A549 (cell line): ENCODE measurements around the gene ASTL.

Experiments used
- RAD21 ChIP-seq, 2 experiments: fragments of >200 bp in 1 of 2; sonication (Bioruptor Twin) in 1 of 2; formaldehyde crosslinking in 1 of 2; IDR thresholded peaks in 1 of 2; conservative IDR thresholded peaks in 1 of 2; 2 replicates in 1 of 2; 3 replicates in 1 of 2; pipeline ENCODE4 v1.6.1; 2012 to 2018; ENCODE audit warnings: inconsistent platforms in 1 of 2
- TF ChIP-seq, protein P1 (sequence below): fragments of >200 bp; sonication (Bioruptor Twin); formaldehyde crosslinking; IDR thresholded peaks from 3 replicates; pipeline ENCODE4 v1.5.1; 2016

DNA sequence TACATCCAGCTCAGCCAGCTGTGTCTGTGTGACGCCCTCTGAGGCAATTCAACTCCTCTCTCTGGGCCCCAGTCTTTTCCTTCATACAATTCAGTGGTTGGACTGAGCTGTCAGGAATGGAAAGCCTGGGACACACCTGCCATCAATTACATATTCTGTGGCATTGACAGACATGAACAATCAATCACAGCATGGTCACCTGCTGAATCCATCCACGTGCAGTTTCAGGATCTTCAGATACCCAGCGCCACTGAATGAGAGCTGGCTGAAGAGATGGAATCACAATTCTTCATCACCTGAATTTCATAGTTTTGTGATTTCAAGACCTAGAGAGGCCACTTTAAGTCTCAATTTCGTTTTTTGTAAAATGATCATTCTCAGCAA, 27.1 kb downstream of the ASTL start:
- TF ChIP-seq RAD21 (conservative IDR thresholded peaks at IDR 0.05 in 1 of 2, IDR thresholded peaks at IDR 0.05 in 1 of 2), result no peak
- TF ChIP-seq, protein P1, sequence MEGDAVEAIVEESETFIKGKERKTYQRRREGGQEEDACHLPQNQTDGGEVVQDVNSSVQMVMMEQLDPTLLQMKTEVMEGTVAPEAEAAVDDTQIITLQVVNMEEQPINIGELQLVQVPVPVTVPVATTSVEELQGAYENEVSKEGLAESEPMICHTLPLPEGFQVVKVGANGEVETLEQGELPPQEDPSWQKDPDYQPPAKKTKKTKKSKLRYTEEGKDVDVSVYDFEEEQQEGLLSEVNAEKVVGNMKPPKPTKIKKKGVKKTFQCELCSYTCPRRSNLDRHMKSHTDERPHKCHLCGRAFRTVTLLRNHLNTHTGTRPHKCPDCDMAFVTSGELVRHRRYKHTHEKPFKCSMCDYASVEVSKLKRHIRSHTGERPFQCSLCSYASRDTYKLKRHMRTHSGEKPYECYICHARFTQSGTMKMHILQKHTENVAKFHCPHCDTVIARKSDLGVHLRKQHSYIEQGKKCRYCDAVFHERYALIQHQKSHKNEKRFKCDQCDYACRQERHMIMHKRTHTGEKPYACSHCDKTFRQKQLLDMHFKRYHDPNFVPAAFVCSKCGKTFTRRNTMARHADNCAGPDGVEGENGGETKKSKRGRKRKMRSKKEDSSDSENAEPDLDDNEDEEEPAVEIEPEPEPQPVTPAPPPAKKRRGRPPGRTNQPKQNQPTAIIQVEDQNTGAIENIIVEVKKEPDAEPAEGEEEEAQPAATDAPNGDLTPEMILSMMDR, result no peak
